ENCODE data around the gene TOX3. TPM values are rescaled to one million over a fixed set of nuclear protein-coding genes. Genes with fewer than 3 reads are reported as not detected.

The TOX3 gene
- total RNA-seq, 2 donors from 2014 or later: not detected

DNA sequence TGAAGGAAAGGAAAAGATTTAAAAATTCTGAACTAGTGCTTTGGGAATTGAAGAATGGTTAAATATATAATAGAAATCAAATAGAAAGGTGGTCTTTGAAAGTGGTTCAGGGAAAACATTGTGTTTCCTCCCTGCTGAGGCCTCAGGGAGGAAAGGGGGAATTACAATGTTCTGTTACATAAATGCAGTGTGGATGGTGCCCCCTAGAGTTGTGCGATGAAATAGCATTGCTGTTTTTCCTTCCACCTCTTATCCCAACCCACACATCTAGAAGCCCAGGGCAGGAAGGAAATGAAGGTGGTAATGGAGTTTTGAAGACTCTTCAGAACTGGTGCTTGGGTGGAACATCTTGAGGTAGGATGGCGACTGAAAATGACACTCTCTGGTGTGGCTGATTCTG lies 6.4 kb upstream of the TOX3 start:
- H3K27me3 ChIP-seq: no peaks in the 10 kb centered on the region
- H3K36me3 ChIP-seq: no peaks in the 10 kb centered on the region
- DNase-seq (ENCODE audit: low spot score): no peak
- no peak overlapping the region for H3K4me3 ChIP-seq
- TF ChIP-seq, protein P1, sequence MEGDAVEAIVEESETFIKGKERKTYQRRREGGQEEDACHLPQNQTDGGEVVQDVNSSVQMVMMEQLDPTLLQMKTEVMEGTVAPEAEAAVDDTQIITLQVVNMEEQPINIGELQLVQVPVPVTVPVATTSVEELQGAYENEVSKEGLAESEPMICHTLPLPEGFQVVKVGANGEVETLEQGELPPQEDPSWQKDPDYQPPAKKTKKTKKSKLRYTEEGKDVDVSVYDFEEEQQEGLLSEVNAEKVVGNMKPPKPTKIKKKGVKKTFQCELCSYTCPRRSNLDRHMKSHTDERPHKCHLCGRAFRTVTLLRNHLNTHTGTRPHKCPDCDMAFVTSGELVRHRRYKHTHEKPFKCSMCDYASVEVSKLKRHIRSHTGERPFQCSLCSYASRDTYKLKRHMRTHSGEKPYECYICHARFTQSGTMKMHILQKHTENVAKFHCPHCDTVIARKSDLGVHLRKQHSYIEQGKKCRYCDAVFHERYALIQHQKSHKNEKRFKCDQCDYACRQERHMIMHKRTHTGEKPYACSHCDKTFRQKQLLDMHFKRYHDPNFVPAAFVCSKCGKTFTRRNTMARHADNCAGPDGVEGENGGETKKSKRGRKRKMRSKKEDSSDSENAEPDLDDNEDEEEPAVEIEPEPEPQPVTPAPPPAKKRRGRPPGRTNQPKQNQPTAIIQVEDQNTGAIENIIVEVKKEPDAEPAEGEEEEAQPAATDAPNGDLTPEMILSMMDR (IDR thresholded peaks at IDR 0.05): no peak
- no peaks in the 10 kb centered on the region for H3K4me1 ChIP-seq
- no peak overlapping the region for H3K27ac ChIP-seq
- H3K9me3 ChIP-seq: peaks cover 0 to 8% of the 10 kb centered on the region in 2 donors

DNA sequence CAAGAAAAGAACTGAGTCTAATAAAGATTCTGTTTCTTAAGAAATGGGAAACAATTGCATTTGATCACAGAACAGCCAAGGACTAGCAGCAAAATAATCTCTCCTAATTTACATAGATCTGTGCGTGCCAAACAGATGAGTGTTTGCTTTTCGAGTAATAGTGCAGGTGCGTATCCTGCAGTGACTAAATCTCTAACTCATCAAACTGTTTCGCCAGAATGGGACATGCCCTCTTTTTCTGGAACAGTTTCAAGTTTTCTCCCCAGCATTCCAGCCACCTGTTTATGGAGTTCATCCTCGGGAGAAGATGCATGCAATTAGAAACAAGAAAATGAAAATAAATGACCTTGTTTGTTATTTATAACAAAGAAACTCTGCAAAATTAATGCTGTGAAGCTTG lies 5.7 kb upstream of the TOX3 start:
- Histone ChIP-seq H3K36me3 (no peaks in the 10 kb centered on the region), H3K27me3 (no peaks in the 10 kb centered on the region), H3K27ac (no peak overlapping the region), H3K9me3 (peaks cover 0 to 8% of the 10 kb centered on the region in 2 donors), H3K4me1 (peaks cover 0 to under 1% of the 10 kb centered on the region in 2 donors), H3K4me3 (no peak overlapping the region)
- DNase-seq (ENCODE audit: low spot score): no peak
- TF ChIP-seq, protein P1 (IDR thresholded peaks at IDR 0.05): no peak

DNA sequence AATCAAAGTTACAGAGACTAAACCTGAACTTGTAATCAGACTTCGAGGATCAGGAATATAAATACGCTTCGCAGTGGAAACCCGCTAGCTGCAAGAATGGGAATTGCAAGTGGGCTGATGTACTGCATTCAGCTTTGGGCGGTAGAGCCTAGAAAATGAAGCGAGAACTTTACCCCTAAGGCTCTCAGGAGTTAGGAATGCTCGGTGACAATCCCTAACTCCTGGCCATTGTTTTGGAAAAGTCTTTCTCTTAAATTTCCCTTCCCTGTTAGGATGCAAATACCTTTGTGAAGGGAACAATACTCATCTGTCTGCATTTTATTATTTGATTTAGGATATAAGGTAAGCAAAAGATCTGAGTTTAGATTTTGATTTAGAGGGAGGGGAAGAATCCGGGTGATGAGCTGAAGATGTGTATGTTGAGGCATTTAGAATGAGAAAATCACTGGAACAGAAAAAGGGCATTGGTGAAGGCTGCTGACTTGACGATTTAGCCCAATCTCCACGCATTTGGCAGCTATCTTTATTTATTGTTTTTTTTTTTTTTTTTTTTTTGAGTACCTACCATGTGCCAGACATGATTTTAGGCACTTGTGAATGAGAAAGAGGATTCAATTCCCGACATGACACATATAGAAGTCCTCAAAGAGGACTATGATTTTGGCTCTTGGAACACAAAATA lies 2.2 kb upstream of the TOX3 start:
- Histone ChIP-seq H3K27me3 (peaks cover 6 to 9% of the 10 kb centered on the region in 2 donors), H3K27ac (no peak overlapping the region), H3K4me1 (peaks cover 0 to 21% of the 10 kb centered on the region in 2 donors), H3K9me3 (no peaks in the 10 kb centered on the region), H3K36me3 (no peaks in the 10 kb centered on the region), H3K4me3 (no peak overlapping the region)
- TF ChIP-seq, protein P1 (IDR thresholded peaks at IDR 0.05): peak in 1 of 2 donors; percentile 44
- no peak for DNase-seq (ENCODE audit: low spot score)

DNA sequence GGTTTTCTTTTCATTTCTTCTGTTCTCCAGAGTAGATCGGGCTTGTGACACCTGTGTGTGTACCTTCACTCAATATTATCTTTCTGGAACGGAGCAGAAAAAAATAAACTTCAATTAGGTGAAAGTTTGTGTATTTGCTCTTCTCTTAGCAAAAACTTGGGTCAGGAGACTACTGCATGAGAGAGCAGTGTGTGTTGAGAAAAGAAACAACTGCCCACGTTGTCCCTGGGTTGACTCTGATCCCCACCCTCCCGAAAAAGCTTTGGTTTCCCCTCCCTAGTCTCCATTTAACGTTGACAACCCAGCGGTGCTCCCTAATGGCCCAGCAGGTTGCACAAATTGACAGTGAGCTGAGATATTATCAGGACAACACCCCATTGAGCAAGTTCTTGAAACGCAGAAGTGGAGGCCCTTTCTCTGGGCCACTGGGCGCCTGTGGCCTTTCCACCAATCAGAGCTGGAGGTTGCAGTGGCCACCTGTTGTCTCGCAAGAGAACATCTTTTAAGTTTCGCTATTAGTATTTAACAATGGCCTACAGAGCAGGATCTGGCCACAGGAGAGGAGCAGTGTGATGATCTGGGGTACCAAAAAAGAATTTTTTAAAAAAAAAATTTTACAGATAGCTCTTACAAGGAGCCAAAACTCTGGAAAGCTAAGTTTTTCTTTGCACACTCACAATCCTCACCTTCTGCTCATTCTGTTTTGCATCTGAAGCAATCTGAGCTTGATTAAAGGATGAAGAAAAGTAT lies 1.5 kb upstream of the TOX3 start:
- no peak overlapping the region for H3K27ac ChIP-seq
- no peaks in the 10 kb centered on the region for H3K36me3 ChIP-seq
- no peaks in the 10 kb centered on the region for H3K9me3 ChIP-seq
- H3K27me3 ChIP-seq: peaks cover 6 to 9% of the 10 kb centered on the region in 2 donors
- TF ChIP-seq, protein P1 (IDR thresholded peaks at IDR 0.05): no peak
- no peak for DNase-seq (ENCODE audit: low spot score)
- peaks cover 0 to 21% of the 10 kb centered on the region in 2 donors for H3K4me1 ChIP-seq
- no peak overlapping the region for H3K4me3 ChIP-seq

DNA sequence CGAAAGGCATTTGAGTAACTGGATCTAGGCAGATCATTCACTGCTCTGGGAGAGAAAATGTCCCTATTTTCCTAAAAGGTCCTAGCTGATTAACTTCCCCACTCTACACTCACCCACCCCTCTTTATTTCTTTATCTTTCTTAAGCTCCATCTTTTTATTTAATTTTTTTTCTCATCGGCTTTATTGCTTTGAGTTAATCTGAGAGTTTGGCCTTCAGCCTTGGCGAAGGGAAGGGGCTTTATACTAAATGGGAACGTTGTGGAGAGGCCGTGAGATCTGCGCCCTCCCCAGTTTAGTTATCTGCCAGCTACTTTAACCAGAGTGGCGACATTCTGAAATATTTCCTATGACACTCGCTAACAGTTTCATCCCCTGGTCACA lies 882 bp upstream of the TOX3 start:
- Histone ChIP-seq H3K27ac (no peak overlapping the region), H3K4me3 (no peak overlapping the region), H3K4me1 (peaks cover 0 to 21% of the 10 kb centered on the region in 2 donors), H3K9me3 (no peaks in the 10 kb centered on the region), H3K36me3 (no peaks in the 10 kb centered on the region), H3K27me3 (peaks cover 6 to 12% of the 10 kb centered on the region in 2 donors)
- TF ChIP-seq, protein P1 (IDR thresholded peaks at IDR 0.05): no peak
- DNase-seq (ENCODE audit: low spot score): no peak

Data from right atrium auricular region (tissue), 2 donors.